ENCODE measurements around the gene PTX4.

Gene PTX4

GRCh38 chr16:1443980-1444729, 44.6 kb downstream of the PTX4 start, which contains the start of gene CCDC154:
CCDC154 (minus strand) TSS chr16:1444556; CDS start chr16:1444322, 234 bp downstream.
- Histone ChIP-seq H4K20me1 (ENCODE audit: insufficient read depth, low read length, poor library complexity, severe bottlenecking) (no peaks in the 10 kb centered on the region), H3K79me2 (ENCODE audit: insufficient read depth, low read length) (no peaks in the 10 kb centered on the region), H3K4me1 (ENCODE audit: insufficient read depth, low read length, poor library complexity, severe bottlenecking) (no peaks in the 10 kb centered on the region), H3K4me2 (ENCODE audit: low read depth, low read length, poor library complexity, severe bottlenecking) (no peak within 1 kb of the TSS), H3K4me3 (ENCODE audit: low read length, poor library complexity, severe bottlenecking) (no peak within 1 kb of the TSS), H3F3A (ENCODE audit: low read depth) (no peaks in the 10 kb centered on the region), H3K9me2 (replicated peaks; ENCODE audit: low read depth, low read length) (no peaks in the 10 kb centered on the region), H3K9me3 (ENCODE audit: insufficient read depth, low read depth, low read length) (no peaks in the 10 kb centered on the region), H3K36me3 (ENCODE audit: insufficient read depth, low read length) (no peaks in the 10 kb centered on the region), H3K27me3 (ENCODE audit: insufficient read depth, low read length, poor library complexity, severe bottlenecking) (no peaks in the 10 kb centered on the region), H3K9ac (ENCODE audit: low read depth, low read length, poor library complexity, severe bottlenecking) (no peak within 1 kb of the TSS), H2AFZ (ENCODE audit: low read length) (no peak within 1 kb of the TSS)
- TF ChIP-seq EZH2phosphoT487 (IDR thresholded peaks at IDR 0.05; ENCODE audit: borderline replicate concordance) (no peak), CTCF (conservative IDR thresholded peaks at IDR 0.05; ENCODE audit: low read length) (no peak)

GRCh38 chr16:1443403-1443973, 45.3 kb downstream of the PTX4 start:
- Histone ChIP-seq H2AFZ (ENCODE audit: low read length) (no peak overlapping the region), H3F3A (ENCODE audit: low read depth) (no peaks in the 10 kb centered on the region), H3K4me2 (ENCODE audit: low read depth, low read length, poor library complexity, severe bottlenecking) (no peak overlapping the region), H3K9me2 (replicated peaks; ENCODE audit: low read depth, low read length) (no peaks in the 10 kb centered on the region), H3K79me2 (ENCODE audit: insufficient read depth, low read length) (no peaks in the 10 kb centered on the region), H3K9me3 (ENCODE audit: insufficient read depth, low read depth, low read length) (no peaks in the 10 kb centered on the region), H3K4me3 (ENCODE audit: low read length, poor library complexity, severe bottlenecking) (no peak overlapping the region), H4K20me1 (ENCODE audit: insufficient read depth, low read length, poor library complexity, severe bottlenecking) (no peaks in the 10 kb centered on the region), H3K9ac (ENCODE audit: low read depth, low read length, poor library complexity, severe bottlenecking) (no peak overlapping the region), H3K36me3 (ENCODE audit: insufficient read depth, low read length) (no peaks in the 10 kb centered on the region), H3K27me3 (ENCODE audit: insufficient read depth, low read length, poor library complexity, severe bottlenecking) (no peaks in the 10 kb centered on the region), H3K4me1 (ENCODE audit: insufficient read depth, low read length, poor library complexity, severe bottlenecking) (no peaks in the 10 kb centered on the region)
- TF ChIP-seq CTCF (conservative IDR thresholded peaks at IDR 0.05; ENCODE audit: low read length) (no peak), EZH2phosphoT487 (IDR thresholded peaks at IDR 0.05; ENCODE audit: borderline replicate concordance) (no peak)

- no peak overlapping the region for H3K9ac ChIP-seq (ENCODE audit: low read depth, low read length, poor library complexity, severe bottlenecking)
- H3F3A ChIP-seq (ENCODE audit: low read depth) = no peaks in the 10 kb centered on the region
- H3K4me3 ChIP-seq (ENCODE audit: low read length, poor library complexity, severe bottlenecking) = no peak overlapping the region
- no peaks in the 10 kb centered on the region for H3K4me1 ChIP-seq (ENCODE audit: insufficient read depth, low read length, poor library complexity, severe bottlenecking)
- no peaks in the 10 kb centered on the region for H3K79me2 ChIP-seq (ENCODE audit: insufficient read depth, low read length)
- H3K9me2 ChIP-seq (replicated peaks; ENCODE audit: low read depth, low read length) = no peaks in the 10 kb centered on the region
- H3K4me2 ChIP-seq (ENCODE audit: low read depth, low read length, poor library complexity, severe bottlenecking) = no peak overlapping the region
- H3K27me3 ChIP-seq (ENCODE audit: insufficient read depth, low read length, poor library complexity, severe bottlenecking) = no peaks in the 10 kb centered on the region
- TF ChIP-seq EZH2phosphoT487 (IDR thresholded peaks at IDR 0.05; ENCODE audit: borderline replicate concordance) = no peak
- TF ChIP-seq CTCF (conservative IDR thresholded peaks at IDR 0.05; ENCODE audit: low read length) = no peak
- no peaks in the 10 kb centered on the region for H3K36me3 ChIP-seq (ENCODE audit: insufficient read depth, low read length)
- H2AFZ ChIP-seq (ENCODE audit: low read length) = no peak overlapping the region
- H4K20me1 ChIP-seq (ENCODE audit: insufficient read depth, low read length, poor library complexity, severe bottlenecking) = no peaks in the 10 kb centered on the region
- H3K9me3 ChIP-seq (ENCODE audit: insufficient read depth, low read depth, low read length) = no peaks in the 10 kb centered on the region
These were observed 46.0 kb downstream of the PTX4 start for GRCh38 chr16:1442697-1443096.
